Brain microvascular endothelial cell (primary cell): ENCODE results near the gene CEACAM4.
A peak's percentile ranks its signal among the peaks of the same experiment; 100 is the strongest.

Source experiments
- DNase-seq: peaks from one replicate; pipeline ENCODE4 v3.0.0-alpha.2; 2020
- H3K27ac ChIP-seq: fragments of 250-450 bp; sonication (Bioruptor Pico); 2 replicates; pipeline ENCODE4 v1.5.1; 2020; ENCODE audit warnings: mild to moderate bottlenecking, moderate library complexity
- H3K27me3 ChIP-seq: fragments of 250-450 bp; sonication (Bioruptor Pico); replicated peaks from 2 replicates; pipeline ENCODE4 v1.5.1; 2020; ENCODE audit warnings: mild to moderate bottlenecking
- H3K36me3 ChIP-seq: fragments of 250-450 bp; sonication (Bioruptor Pico); replicated peaks from 2 replicates; pipeline ENCODE4 v1.5.1; 2020; ENCODE audit warnings: mild to moderate bottlenecking
- H3K4me3 ChIP-seq: 2 replicates; pipeline ENCODE4 v1.5.1; 2011; ENCODE audit warnings: low read depth, mild to moderate bottlenecking, control low read depth, low read length, moderate library complexity
- in situ Hi-C: cut with HindIII; loops from 2 replicates; pipeline ENCODE4 v1.10.0; 2017; ENCODE audit warnings: low sequenced_read_pairs, low pct_ligation_motif_present
- TF ChIP-seq, protein P1 (sequence below): IDR thresholded peaks from 2 replicates; pipeline ENCODE4 v1.5.1; 2011; ENCODE audit warnings: low read depth, mild to moderate bottlenecking, moderate library complexity, low read length, control low read depth, inconsistent platforms; ENCODE audit errors: missing control alignments

CEACAM4 gene

DNA sequence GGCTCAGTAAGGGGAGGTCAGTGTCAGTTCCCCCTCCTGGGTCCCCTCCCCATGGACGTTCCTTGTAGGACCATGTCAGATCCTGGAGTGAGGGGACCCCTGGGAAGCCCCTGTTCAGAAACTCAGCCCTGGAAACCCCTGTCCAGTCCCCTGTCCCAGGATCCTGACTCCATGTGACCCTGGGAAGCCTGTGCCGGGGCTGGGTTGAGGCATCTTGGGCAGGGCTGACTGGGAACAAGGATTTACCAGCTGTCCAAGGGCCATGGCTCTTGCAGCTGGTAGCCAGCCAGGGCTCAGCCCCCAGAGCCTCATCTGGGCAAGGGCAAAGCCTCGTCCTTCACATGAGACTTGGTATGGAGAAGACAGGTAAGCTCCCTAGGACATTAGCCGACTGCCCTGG, 25.1 kb downstream of the CEACAM4 start:
- no peak overlapping the region for H3K27ac ChIP-seq
- TF ChIP-seq, protein P1, sequence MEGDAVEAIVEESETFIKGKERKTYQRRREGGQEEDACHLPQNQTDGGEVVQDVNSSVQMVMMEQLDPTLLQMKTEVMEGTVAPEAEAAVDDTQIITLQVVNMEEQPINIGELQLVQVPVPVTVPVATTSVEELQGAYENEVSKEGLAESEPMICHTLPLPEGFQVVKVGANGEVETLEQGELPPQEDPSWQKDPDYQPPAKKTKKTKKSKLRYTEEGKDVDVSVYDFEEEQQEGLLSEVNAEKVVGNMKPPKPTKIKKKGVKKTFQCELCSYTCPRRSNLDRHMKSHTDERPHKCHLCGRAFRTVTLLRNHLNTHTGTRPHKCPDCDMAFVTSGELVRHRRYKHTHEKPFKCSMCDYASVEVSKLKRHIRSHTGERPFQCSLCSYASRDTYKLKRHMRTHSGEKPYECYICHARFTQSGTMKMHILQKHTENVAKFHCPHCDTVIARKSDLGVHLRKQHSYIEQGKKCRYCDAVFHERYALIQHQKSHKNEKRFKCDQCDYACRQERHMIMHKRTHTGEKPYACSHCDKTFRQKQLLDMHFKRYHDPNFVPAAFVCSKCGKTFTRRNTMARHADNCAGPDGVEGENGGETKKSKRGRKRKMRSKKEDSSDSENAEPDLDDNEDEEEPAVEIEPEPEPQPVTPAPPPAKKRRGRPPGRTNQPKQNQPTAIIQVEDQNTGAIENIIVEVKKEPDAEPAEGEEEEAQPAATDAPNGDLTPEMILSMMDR: no peak
- in situ Hi-C loops: no loop called here
- H3K36me3 ChIP-seq: no peaks in the 10 kb centered on the region
- no peak for DNase-seq
- H3K27me3 ChIP-seq: no peaks in the 10 kb centered on the region
- H3K4me3 ChIP-seq: no peak overlapping the region

DNA sequence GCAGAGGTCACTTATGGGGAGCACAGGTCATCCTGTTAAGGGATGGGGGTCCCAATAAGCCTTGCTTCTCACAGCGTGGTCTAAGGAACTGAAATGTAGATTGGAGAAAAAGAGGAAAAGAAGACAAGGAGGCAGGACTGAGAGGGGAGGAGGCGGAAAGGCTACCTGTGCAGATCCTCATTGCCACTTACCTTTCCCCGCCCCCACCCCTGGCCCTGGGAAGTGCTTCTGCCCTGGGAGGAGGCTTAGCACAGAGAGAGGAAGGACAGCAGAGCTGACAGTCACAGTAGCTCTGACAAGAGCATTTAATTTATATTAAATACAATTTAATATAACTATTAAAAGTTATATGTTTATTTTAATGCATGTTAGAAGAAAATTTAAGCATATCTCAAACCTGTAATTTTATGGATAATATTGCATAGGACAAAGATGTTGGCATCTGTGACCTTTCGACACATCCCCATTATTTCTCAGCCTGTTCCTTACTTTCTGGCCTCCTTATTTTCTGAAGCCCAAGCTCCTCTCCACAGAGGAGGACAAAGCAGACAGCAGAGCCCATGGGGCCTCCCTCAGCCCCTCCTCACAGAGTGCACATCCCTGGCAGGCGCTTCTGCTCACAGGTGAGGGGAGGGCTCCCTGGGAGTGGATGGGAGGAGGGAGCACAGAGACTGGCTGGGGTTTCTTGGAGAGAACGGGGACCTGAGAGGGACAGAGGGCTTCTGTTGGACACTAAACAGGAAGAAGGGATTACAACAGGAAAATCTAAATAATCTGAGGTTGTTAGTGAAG, 27.5 kb downstream of the CEACAM4 start:
- no peak for DNase-seq
- Histone ChIP-seq H3K36me3 (no peaks in the 10 kb centered on the region), H3K27ac (no peak overlapping the region), H3K4me3 (no peak overlapping the region), H3K27me3 (no peaks in the 10 kb centered on the region)
- TF ChIP-seq, protein P1: no peak
- in situ Hi-C loops: no loop called here

DNA sequence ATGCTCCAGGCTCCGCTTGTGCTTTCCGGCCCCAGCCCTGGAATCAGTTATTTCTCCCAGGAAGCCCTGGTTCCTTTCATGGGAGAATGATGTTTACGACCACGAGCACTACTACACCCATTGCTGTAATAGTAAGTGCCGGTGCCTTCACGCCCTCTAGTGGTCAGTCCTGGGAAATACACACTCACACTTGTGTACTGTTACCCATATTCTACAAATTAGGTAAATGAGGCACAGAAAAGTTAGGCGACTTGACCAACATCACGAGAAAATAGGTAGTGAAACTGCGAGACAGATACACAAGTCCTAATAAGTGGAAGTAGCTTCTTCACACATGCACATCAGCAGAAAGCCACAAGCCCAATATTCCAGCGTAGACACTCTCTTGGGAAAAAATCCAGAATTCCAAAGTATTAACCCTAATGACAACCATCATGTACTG, 29.3 kb downstream of the CEACAM4 start:
- Histone ChIP-seq H3K36me3 (no peaks in the 10 kb centered on the region), H3K27me3 (no peaks in the 10 kb centered on the region), H3K27ac (no peak overlapping the region), H3K4me3 (no peak overlapping the region)
- TF ChIP-seq, protein P1: peak; percentile 98
- peak; percentile 73 for DNase-seq
- in situ Hi-C loops: no loop called here

DNA sequence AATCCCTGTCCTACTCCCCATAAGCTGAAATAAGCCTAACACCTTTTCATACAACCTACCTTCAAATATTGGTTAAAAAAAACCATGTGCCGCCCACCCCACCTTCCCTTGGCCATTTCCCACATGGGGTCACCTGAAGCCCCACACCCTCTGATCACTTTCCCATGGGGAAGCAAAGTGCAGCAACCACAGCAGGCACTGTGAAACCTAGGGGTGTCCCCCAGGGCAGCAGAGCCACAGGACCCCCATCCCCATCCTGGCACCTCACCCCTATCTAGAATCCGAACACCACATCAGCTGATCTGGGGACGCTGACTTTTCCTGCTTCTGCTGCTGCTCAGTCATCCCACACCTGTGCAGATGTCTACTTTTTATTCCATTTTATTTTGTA, 31.0 kb downstream of the CEACAM4 start:
- no peaks in the 10 kb centered on the region for H3K36me3 ChIP-seq
- H3K4me3 ChIP-seq: no peak overlapping the region
- H3K27me3 ChIP-seq: no peaks in the 10 kb centered on the region
- H3K27ac ChIP-seq: no peak overlapping the region
- no peak for DNase-seq
- in situ Hi-C loops: no loop called here
- TF ChIP-seq, protein P1: no peak

DNA sequence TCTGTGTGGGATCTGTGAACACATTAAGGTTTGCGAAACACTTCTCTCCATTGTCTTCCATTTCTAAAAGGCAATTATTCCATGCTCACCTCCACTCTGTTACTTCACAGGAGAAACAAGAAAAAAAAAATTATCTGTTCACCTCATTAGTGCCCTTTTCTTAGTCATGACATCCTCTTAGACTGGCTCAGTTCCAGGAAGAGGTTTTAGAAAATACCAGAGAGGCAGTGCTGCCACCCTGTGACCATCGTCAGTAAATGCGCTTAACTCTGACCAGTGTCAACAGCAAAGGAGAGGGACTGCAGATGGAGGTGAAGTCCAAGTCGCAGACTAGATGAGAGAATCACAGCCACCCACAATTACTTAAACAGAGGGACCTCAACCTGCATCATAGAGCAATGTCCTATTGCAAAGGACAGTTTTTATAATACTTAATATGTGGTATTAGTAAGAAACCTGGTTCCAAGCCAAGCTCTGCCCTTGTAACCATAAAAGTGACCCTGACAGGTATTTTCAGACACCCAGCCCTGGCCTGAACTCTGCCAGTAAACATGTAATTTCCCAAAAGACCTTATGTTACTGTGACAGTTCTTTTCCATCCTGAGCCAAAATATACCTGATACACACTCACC, 31.5 kb downstream of the CEACAM4 start:
- in situ Hi-C loops: no loop called here

More for the DNA sequence above, 31.5 kb downstream of the CEACAM4 start:
- Histone ChIP-seq H3K36me3 (no peaks in the 10 kb centered on the region), H3K27ac (no peak overlapping the region), H3K27me3 (no peaks in the 10 kb centered on the region), H3K4me3 (no peak overlapping the region)
- peak; percentile 57 for DNase-seq
- TF ChIP-seq, protein P1: peak; percentile 76
